ENCODE measurements around the gene MRGPRX2. TPM values are rescaled to one million over a fixed set of nuclear protein-coding genes. Genes with fewer than 3 reads are reported as not detected.

Gene MRGPRX2
- total RNA-seq, 1 donor from 2014 or later: not detected

DNA sequence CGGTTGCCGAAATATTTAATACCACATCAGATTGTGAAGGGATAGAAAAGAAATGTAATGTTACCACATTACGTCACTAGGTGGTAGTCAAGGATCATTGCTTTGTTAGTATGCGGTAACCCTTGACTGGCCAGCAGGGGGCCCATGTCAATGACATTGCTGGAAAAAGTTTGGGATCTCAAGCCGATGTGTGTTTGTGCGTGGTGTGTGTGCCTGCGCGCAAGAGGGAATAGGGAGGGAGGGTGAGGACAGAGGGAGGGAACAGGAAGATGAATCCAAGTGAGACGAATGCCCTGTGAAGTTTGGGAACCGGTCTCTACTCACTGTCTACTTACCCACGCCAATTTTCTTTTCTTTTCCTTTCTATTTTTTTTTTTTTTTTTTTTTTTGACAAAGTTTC lies 10.7 kb upstream of the MRGPRX2 start:
- no peak for TF ChIP-seq POLR2A (IDR thresholded peaks at IDR 0.05)
- peak in 1 of 2 donors; percentile 51 for TF ChIP-seq POLR2AphosphoS5 (IDR thresholded peaks at IDR 0.05; ENCODE audit: insufficient read depth in 1 of 2, low read depth in 1 of 2)
- TF ChIP-seq, protein P1, sequence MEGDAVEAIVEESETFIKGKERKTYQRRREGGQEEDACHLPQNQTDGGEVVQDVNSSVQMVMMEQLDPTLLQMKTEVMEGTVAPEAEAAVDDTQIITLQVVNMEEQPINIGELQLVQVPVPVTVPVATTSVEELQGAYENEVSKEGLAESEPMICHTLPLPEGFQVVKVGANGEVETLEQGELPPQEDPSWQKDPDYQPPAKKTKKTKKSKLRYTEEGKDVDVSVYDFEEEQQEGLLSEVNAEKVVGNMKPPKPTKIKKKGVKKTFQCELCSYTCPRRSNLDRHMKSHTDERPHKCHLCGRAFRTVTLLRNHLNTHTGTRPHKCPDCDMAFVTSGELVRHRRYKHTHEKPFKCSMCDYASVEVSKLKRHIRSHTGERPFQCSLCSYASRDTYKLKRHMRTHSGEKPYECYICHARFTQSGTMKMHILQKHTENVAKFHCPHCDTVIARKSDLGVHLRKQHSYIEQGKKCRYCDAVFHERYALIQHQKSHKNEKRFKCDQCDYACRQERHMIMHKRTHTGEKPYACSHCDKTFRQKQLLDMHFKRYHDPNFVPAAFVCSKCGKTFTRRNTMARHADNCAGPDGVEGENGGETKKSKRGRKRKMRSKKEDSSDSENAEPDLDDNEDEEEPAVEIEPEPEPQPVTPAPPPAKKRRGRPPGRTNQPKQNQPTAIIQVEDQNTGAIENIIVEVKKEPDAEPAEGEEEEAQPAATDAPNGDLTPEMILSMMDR (IDR thresholded peaks at IDR 0.05): peak; percentile 86 to 96 (median 90)
- Histone ChIP-seq H3K36me3 (no peaks in the 10 kb centered on the region), H3K9me3 (no peaks in the 10 kb centered on the region), H3K27me3 (no peaks in the 10 kb centered on the region), H3K4me1 (peaks cover 4% of the 10 kb centered on the region), H3K27ac (no peak overlapping the region), H3K4me3 (no peak overlapping the region)
- intact Hi-C loops (cut with DNase I): loop anchor here (5.0 kb wide), 1 partner anchor 481 kb away; no protein-coding TSS in a partner anchor
- DNase-seq (ENCODE audit: extremely low spot score in 2 of 2): no peak

DNA sequence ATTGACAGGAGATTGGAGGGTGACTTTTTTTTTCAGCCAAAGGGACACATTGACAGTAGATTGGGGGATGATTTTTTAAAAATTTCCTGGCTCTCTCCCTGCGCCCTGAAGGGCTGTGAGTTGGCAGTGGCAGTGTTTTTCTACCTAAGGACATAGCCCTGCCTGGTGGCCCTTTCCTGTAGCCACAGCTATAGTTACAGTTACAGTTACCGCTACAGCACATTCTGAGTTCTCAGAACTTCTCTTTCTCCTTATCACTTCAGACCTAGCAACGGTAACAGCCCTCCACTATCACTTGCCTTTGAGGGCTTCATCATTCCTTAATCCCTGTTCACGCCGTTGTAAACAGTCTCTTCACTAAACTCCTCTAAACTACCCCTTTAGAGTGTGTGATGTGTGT lies 684 bp downstream of the MRGPRX2 start:
- no peak overlapping the region for H3K27ac ChIP-seq
- H3K27me3 ChIP-seq: no peaks in the 10 kb centered on the region
- H3K36me3 ChIP-seq: no peaks in the 10 kb centered on the region
- intact Hi-C loops (cut with DNase I): no loop called here
- no peak for DNase-seq (ENCODE audit: extremely low spot score in 2 of 2)
- H3K9me3 ChIP-seq: no peaks in the 10 kb centered on the region
- TF ChIP-seq, protein P1 (IDR thresholded peaks at IDR 0.05): no peak
- TF ChIP-seq POLR2A (IDR thresholded peaks at IDR 0.05): no peak
- no peak for TF ChIP-seq POLR2AphosphoS5 (IDR thresholded peaks at IDR 0.05; ENCODE audit: insufficient read depth in 1 of 2, low read depth in 1 of 2)
- H3K4me3 ChIP-seq: no peak overlapping the region
- H3K4me1 ChIP-seq: no peaks in the 10 kb centered on the region

DNA sequence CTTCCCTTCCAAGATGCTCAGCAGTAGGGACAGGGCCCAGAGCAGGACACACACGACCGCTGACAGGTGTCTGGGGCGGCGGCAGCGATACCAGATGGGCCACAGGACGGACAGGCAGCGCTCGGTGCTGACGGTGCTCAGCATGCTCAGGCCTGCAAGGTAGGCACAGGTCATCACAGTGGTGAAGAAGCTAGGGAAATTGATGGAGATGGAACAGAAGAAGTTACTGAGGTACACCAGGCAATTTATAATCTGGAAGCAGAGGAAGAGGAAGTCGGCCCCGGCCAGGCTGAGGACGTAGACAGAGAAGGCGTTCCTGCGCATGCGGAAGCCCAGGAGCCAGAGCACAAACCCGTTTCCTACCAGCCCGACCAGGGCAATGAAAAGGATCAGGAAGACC lies 4.6 kb downstream of the MRGPRX2 start:
- Histone ChIP-seq H3K4me3 (no peak overlapping the region), H3K27me3 (no peaks in the 10 kb centered on the region), H3K36me3 (no peaks in the 10 kb centered on the region), H3K27ac (no peak overlapping the region), H3K4me1 (no peaks in the 10 kb centered on the region), H3K9me3 (no peaks in the 10 kb centered on the region)
- TF ChIP-seq, protein P1 (IDR thresholded peaks at IDR 0.05): no peak
- TF ChIP-seq POLR2A (IDR thresholded peaks at IDR 0.05): no peak
- no peak for TF ChIP-seq POLR2AphosphoS5 (IDR thresholded peaks at IDR 0.05; ENCODE audit: insufficient read depth in 1 of 2, low read depth in 1 of 2)
- no peak for DNase-seq (ENCODE audit: extremely low spot score in 2 of 2)
- intact Hi-C loops (cut with DNase I): no loop called here

DNA sequence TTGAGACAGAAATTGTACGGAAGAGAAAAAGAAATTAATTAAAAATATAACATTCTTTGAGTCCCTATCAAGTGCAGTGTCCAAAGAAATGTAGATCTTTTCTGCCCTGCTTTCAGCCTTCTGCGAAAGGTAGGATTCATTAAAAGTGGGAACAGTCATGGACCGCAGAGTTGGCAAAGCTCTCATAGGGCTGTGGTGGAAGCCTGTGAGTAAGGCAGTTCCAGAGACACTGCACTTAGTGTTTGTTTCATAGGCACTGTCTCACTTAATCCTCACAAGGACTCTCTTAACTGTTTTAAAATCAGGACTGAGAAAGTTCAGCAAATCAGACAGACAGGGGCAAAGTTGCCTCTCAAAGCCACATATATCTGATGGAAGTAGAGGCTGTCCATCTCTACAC lies 5.5 kb downstream of the MRGPRX2 start:
- DNase-seq (ENCODE audit: extremely low spot score in 2 of 2): no peak
- Histone ChIP-seq H3K4me1 (no peaks in the 10 kb centered on the region), H3K27me3 (no peaks in the 10 kb centered on the region), H3K36me3 (no peaks in the 10 kb centered on the region), H3K27ac (no peak overlapping the region), H3K4me3 (no peak overlapping the region), H3K9me3 (no peaks in the 10 kb centered on the region)
- TF ChIP-seq, protein P1 (IDR thresholded peaks at IDR 0.05): no peak
- no peak for TF ChIP-seq POLR2A (IDR thresholded peaks at IDR 0.05)
- no peak for TF ChIP-seq POLR2AphosphoS5 (IDR thresholded peaks at IDR 0.05; ENCODE audit: insufficient read depth in 1 of 2, low read depth in 1 of 2)
- intact Hi-C loops (cut with DNase I): no loop called here

DNA sequence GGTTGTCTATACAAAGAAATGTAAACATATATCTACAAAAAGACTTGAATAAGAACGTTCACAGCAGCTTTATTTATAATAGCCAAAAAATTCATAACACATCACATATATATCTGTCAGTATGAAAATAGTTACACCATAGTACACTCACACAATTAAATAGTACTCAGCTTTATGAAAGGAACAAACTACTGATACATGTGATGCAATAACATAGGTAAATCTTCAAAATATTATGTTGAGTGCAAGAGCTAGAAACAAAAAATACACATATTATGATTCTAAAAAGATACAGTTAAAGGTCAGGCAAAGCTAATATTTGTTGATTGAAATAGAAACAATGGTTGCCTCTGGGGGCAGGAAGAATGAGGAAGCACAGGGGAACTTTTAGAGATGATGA lies 6.6 kb downstream of the MRGPRX2 start:
- H3K9me3 ChIP-seq: no peaks in the 10 kb centered on the region
- no peak overlapping the region for H3K27ac ChIP-seq
- DNase-seq (ENCODE audit: extremely low spot score in 2 of 2): no peak
- intact Hi-C loops (cut with DNase I): no loop called here
- TF ChIP-seq POLR2A (IDR thresholded peaks at IDR 0.05): no peak
- TF ChIP-seq POLR2AphosphoS5 (IDR thresholded peaks at IDR 0.05; ENCODE audit: insufficient read depth in 1 of 2, low read depth in 1 of 2): no peak
- TF ChIP-seq, protein P1 (IDR thresholded peaks at IDR 0.05): no peak
- no peaks in the 10 kb centered on the region for H3K4me1 ChIP-seq
- no peak overlapping the region for H3K4me3 ChIP-seq
- H3K36me3 ChIP-seq: no peaks in the 10 kb centered on the region
- H3K27me3 ChIP-seq: no peaks in the 10 kb centered on the region
